GM12872 (cell line): ENCODE data around the gene PLS1.

Experiments used
- TF ChIP-seq, protein P1 (sequence below): IDR thresholded peaks from 3 replicates; pipeline ENCODE4 v1.5.1; 2011; ENCODE audit warnings: low read depth, mild to moderate bottlenecking, low read length, moderate library complexity; ENCODE audit not compliant: insufficient read depth

The PLS1 gene

DNA sequence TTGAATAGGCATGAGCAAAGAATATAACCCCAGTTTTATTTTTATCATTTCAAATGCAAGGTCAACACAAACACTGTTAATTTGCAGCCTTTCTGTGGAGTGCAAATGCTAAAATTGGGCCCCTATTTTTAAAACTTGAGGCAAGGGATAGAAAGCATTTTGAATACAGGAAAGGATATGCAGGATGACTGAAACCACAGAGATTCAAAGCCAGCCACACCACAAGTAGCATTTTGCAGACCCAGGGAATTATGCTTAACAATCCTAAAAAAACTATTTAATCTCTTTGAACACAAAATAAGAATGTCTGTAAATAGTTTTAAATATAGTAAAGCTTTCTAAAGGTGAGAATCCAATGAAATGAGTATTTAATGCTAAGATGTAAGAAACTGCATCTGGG is 64.7 kb downstream of the PLS1 start:
- TF ChIP-seq, protein P1, sequence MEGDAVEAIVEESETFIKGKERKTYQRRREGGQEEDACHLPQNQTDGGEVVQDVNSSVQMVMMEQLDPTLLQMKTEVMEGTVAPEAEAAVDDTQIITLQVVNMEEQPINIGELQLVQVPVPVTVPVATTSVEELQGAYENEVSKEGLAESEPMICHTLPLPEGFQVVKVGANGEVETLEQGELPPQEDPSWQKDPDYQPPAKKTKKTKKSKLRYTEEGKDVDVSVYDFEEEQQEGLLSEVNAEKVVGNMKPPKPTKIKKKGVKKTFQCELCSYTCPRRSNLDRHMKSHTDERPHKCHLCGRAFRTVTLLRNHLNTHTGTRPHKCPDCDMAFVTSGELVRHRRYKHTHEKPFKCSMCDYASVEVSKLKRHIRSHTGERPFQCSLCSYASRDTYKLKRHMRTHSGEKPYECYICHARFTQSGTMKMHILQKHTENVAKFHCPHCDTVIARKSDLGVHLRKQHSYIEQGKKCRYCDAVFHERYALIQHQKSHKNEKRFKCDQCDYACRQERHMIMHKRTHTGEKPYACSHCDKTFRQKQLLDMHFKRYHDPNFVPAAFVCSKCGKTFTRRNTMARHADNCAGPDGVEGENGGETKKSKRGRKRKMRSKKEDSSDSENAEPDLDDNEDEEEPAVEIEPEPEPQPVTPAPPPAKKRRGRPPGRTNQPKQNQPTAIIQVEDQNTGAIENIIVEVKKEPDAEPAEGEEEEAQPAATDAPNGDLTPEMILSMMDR, result no peak

DNA sequence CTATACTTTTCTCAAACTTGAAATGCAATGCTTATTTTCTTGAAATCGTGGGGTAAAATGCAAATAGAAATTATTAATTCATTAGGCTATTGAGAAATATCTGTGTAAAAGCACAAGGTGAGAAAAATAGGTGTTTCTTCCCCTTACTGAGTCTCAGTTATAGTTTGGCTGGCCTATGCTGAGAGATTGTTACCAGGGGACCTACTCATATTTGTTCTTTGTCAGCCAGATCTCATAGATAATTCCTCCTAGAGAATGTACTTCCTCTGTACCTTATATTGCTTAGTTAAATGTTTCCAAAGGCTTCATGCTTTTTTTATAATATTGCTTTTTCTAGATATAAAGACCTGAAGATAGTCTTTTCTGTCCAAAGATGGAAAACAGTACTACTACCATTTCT is 67.7 kb downstream of the PLS1 start:
- TF ChIP-seq, protein P1, result no peak

DNA sequence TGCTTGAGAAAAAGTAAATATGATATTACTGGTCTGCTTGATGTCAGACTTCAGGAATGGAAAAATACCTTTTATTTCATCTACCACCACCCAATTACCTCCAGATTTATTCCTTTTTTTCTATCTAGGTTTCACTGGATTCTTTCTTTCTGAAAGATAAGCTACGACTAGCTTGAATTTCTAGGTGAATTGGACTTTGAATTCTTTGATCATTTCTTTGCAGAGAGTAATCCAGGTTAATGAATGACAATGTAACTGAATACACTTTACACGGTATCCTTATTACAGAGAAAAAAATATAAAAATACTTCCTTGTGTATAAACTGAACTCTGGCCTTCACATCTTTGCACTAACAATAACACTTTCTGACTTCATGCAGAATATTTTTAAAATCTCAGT is 68.1 kb downstream of the PLS1 start:
- TF ChIP-seq, protein P1, result no peak

DNA sequence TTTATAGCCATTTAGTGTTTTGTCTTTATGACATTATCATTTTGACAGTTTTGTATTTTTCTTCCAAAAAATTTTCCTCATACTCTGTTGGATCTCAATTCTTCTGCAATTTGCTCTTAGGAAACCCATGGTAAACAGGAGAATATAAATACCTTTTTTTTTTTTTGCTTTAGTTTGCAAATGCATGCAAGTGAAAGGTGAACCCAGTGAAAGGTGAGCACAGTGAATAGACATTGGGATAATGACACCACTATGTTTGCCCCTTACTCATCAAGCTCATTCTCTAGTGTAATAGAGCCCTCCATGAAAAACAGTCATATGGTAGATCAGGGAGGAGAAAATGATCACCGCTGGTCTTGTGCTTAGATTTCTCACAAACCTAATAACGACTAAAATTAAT is 68.6 kb downstream of the PLS1 start:
- TF ChIP-seq, protein P1, result no peak

DNA sequence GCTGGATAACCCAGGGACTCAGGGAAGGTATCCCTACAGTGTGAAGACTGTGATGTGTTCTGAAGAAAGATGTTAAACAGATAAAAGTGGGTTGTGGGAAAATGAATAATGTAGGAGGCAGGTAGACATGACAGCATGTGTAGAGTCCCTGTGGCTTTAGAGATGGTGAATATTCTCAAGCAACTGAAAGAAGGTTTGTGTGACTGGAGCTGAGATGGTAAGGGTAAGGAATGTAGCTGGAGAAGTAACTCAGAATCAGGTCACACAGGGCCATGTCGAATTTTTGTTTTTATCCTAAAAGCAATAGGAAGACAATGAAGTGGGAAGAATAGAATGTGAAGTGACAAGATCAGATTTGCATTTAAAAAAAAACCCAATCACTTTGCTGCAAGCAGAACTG is 73.9 kb downstream of the PLS1 start:
- TF ChIP-seq, protein P1, result no peak

DNA sequence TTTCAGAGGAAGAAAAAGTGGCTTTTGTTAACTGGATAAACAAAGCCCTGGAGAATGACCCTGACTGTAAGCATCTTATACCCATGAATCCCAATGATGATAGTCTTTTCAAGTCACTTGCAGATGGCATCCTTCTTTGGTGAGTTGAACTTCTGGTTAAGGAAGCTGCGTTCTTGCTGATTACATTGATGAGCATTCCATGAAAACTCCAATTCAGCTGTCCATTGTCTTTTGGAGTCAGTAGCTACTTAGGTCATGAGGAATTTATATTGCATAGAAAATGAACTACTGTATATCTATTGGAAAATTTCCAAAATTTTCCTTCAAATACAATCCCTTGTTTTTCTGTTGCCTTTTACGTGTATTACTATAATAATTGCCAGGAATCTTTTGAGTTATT is 80.0 kb downstream of the PLS1 start:
- TF ChIP-seq, protein P1, result no peak

DNA sequence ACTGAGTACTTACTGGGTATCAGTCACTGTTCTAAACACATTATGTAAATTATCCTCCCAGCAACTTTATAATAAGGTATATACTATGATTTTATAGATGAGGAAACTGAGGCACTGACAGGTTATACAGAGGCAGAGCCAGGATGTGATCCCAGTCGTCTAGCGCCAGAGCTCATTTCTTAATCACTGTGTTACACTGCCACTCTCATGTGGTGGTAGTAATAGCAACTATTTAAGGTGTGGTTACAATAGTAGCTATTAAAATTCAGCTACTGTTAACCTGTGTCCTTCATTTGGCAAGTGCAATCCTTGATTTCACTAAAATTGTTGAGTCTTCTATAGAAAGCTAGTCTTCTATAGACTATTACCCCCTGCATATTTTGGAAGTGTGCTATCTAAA is 84.5 kb downstream of the PLS1 start:
- TF ChIP-seq, protein P1, result no peak

- TF ChIP-seq, protein P1, result no peak
Observed at GRCh38 chr3:142690613-142691012, 94.4 kb downstream of the PLS1 start.
